Activated CD8-positive, alpha-beta T cell treated with anti-CD3 and anti-CD28 coated beads for 36 hours (primary cell): ENCODE data around the gene MAP3K7CL. TPM values are rescaled to one million over a fixed set of nuclear protein-coding genes. Genes with fewer than 3 reads are reported as not detected.

Experiments
- ATAC-seq: fragments of 200-7000 bp; cut with Tn5 transposase; one replicate; pipeline ENCODE4 v1.10.0; 2021; ENCODE audit warnings: mild to moderate bottlenecking, moderate library complexity
- CTCF ChIA-PET: fragments of 350-600 bp; sonication (Branson Sonifier 250); formaldehyde crosslinking; loops from one replicate; lab custom pipeline; 2021; ENCODE audit warnings: antibody characterized with exemption; lab: Charles Lee
- POLR2A ChIA-PET: fragments of 350-600 bp; sonication (Branson Sonifier 250); formaldehyde crosslinking; loops from one replicate; lab custom pipeline; 2021; ENCODE audit warnings: antibody characterized with exemption; lab: Charles Lee
- DNase-seq: peaks from one replicate; pipeline ENCODE4 v3.0.0-alpha.2; 2020
- H3K27ac Mint-ChIP-seq: one replicate; pipeline ENCODE4 v1.8.0; 2021; ENCODE audit warnings: mild to moderate bottlenecking, mixed read lengths
- H3K27me3 Mint-ChIP-seq: one replicate; pipeline ENCODE4 v1.8.0; 2021; ENCODE audit warnings: mixed read lengths
- H3K36me3 Mint-ChIP-seq: one replicate; pipeline ENCODE4 v1.8.0; 2021; ENCODE audit warnings: low read depth, mixed read lengths
- H3K4me1 Mint-ChIP-seq: one replicate; pipeline ENCODE4 v1.8.0; 2021; ENCODE audit warnings: low read depth, mixed read lengths
- H3K4me3 Mint-ChIP-seq: one replicate; pipeline ENCODE4 v1.8.0; 2021; ENCODE audit warnings: mild to moderate bottlenecking, moderate library complexity, mixed read lengths
- H3K9me3 Mint-ChIP-seq: one replicate; pipeline ENCODE4 v1.8.0; 2021; ENCODE audit warnings: mixed read lengths
- intact Hi-C: fragments of 100-400 bp; cut with micrococcal nuclease; formaldehyde crosslinking; loops from one replicate; pipeline ENCODE4 v1.10.0; 2022
- total RNA-seq, 2 experiments: library from RNA; stranded (reverse); gene quantifications; one replicate each; pipeline ENCODE4 v1.2.3, GENCODE V29; 2021
- TF ChIP-seq, protein P1 (sequence below): fragments of 200-600 bp; IDR thresholded peaks from one replicate; pipeline ENCODE4 v1.8.0; 2022; ENCODE audit warnings: antibody characterized with exemption, mild to moderate bottlenecking

The MAP3K7CL gene
- total RNA-seq, 2 experiments from 2014 or later: 3.2 to 4.7 TPM

- H3K36me3 Mint-ChIP-seq: no peaks in the 10 kb centered on the region
- DNase-seq (no peak), ATAC-seq (no peak)
- peaks cover 3% of the 10 kb centered on the region for H3K4me1 Mint-ChIP-seq
- TF ChIP-seq, protein P1, sequence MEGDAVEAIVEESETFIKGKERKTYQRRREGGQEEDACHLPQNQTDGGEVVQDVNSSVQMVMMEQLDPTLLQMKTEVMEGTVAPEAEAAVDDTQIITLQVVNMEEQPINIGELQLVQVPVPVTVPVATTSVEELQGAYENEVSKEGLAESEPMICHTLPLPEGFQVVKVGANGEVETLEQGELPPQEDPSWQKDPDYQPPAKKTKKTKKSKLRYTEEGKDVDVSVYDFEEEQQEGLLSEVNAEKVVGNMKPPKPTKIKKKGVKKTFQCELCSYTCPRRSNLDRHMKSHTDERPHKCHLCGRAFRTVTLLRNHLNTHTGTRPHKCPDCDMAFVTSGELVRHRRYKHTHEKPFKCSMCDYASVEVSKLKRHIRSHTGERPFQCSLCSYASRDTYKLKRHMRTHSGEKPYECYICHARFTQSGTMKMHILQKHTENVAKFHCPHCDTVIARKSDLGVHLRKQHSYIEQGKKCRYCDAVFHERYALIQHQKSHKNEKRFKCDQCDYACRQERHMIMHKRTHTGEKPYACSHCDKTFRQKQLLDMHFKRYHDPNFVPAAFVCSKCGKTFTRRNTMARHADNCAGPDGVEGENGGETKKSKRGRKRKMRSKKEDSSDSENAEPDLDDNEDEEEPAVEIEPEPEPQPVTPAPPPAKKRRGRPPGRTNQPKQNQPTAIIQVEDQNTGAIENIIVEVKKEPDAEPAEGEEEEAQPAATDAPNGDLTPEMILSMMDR: no peak
- no peaks in the 10 kb centered on the region for H3K27me3 Mint-ChIP-seq
- H3K4me3 Mint-ChIP-seq: no peak overlapping the region
- H3K27ac Mint-ChIP-seq: no peak overlapping the region
- intact Hi-C loops: no loop called here
- CTCF ChIA-PET: no interaction called here
- POLR2A ChIA-PET: no interaction called here
- no peaks in the 10 kb centered on the region for H3K9me3 Mint-ChIP-seq
These were observed 52.2 kb downstream of the MAP3K7CL start for GRCh38 chr21:29182691-29183092.

DNA sequence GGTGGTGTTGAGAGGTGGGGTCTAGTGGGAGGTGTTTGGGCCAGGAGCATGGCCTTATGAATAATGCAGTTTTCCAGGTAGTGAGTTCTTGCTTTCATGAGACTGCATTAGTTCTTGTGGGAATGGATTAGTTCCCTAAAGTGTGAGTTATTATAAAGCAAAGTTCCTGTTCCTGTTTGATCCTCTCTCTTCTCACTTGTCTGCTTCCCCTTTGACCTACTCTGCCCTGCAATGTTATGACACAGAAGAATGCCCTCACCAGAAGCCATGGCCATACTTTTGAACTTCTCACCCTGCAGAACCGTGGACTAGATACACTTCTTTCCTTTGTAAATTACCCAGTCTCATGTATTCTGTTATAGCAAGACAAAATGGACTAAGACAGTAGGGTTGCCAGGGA is 53.6 kb downstream of the MAP3K7CL start:
- H3K36me3 Mint-ChIP-seq: no peaks in the 10 kb centered on the region
- DNase-seq (no peak), ATAC-seq (no peak)
- CTCF ChIA-PET: no interaction called here
- no peak overlapping the region for H3K4me3 Mint-ChIP-seq
- H3K4me1 Mint-ChIP-seq: peaks cover 3% of the 10 kb centered on the region
- H3K27me3 Mint-ChIP-seq: no peaks in the 10 kb centered on the region
- intact Hi-C loops: no loop called here
- POLR2A ChIA-PET: no interaction called here
- no peaks in the 10 kb centered on the region for H3K9me3 Mint-ChIP-seq
- H3K27ac Mint-ChIP-seq: no peak overlapping the region
- TF ChIP-seq, protein P1: no peak

GRCh38 chr21:29185172-29185571 is 54.7 kb downstream of the MAP3K7CL start:
- Mint-ChIP-seq H3K4me1 (peaks cover 3% of the 10 kb centered on the region), H3K36me3 (no peaks in the 10 kb centered on the region), H3K4me3 (no peak overlapping the region), H3K27ac (no peak overlapping the region), H3K27me3 (no peaks in the 10 kb centered on the region), H3K9me3 (no peaks in the 10 kb centered on the region)
- CTCF ChIA-PET: no interaction called here
- DNase-seq (no peak), ATAC-seq (no peak)
- POLR2A ChIA-PET: no interaction called here
- TF ChIP-seq, protein P1: no peak
- intact Hi-C loops: no loop called here

GRCh38 chr21:29185633-29186032 is 55.2 kb downstream of the MAP3K7CL start:
- ATAC-seq (no peak), DNase-seq (no peak)
- ChIA-PET CTCF (no interaction called here), POLR2A (no interaction called here)
- H3K27ac Mint-ChIP-seq: no peak overlapping the region
- TF ChIP-seq, protein P1: no peak
- H3K27me3 Mint-ChIP-seq: no peaks in the 10 kb centered on the region
- no peak overlapping the region for H3K4me3 Mint-ChIP-seq
- no peaks in the 10 kb centered on the region for H3K36me3 Mint-ChIP-seq
- no peaks in the 10 kb centered on the region for H3K9me3 Mint-ChIP-seq
- intact Hi-C loops: no loop called here
- peaks cover 3% of the 10 kb centered on the region for H3K4me1 Mint-ChIP-seq

DNA sequence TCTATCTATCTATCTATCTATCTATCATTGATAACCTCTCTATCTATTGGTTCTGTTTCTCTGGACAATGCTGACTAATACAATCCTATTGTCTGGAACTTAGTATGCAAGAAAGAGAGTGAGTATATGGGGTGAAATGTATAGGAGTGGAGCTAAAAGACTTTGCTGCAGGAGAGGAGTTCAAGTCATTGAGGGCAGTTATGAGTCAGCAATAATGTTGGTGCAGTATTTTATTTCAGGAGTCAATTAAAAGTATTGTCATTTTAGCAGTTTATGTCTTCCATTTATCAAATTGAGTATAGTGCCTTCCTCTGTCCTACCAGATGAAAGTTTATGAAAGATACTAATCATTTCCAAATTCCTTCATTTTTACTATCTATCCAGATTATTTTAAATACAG is 55.8 kb downstream of the MAP3K7CL start:
- TF ChIP-seq, protein P1: no peak
- Mint-ChIP-seq H3K27me3 (no peaks in the 10 kb centered on the region), H3K4me1 (peaks cover 3% of the 10 kb centered on the region), H3K9me3 (no peaks in the 10 kb centered on the region), H3K4me3 (no peak overlapping the region), H3K27ac (no peak overlapping the region), H3K36me3 (no peaks in the 10 kb centered on the region)
- ATAC-seq (no peak), DNase-seq (no peak)
- ChIA-PET POLR2A (no interaction called here), CTCF (no interaction called here)
- intact Hi-C loops: no loop called here
